HG03097 (cell line): Measurements from ENCODE around the gene GOLGA6L26.
"Not testable (repeated sequence)": the region's sequence is repeated elsewhere in the genome, so short reads cannot be mapped to it uniquely, and the experiment has no call there.

Experiments used
- ATAC-seq: cut with Tn5 transposase; IDR thresholded peaks from one replicate; pipeline ENCODE4 v1.9.1; 2021; ENCODE audit not compliant: unreplicated experiment, low FRiP score

Gene GOLGA6L26, protein sequence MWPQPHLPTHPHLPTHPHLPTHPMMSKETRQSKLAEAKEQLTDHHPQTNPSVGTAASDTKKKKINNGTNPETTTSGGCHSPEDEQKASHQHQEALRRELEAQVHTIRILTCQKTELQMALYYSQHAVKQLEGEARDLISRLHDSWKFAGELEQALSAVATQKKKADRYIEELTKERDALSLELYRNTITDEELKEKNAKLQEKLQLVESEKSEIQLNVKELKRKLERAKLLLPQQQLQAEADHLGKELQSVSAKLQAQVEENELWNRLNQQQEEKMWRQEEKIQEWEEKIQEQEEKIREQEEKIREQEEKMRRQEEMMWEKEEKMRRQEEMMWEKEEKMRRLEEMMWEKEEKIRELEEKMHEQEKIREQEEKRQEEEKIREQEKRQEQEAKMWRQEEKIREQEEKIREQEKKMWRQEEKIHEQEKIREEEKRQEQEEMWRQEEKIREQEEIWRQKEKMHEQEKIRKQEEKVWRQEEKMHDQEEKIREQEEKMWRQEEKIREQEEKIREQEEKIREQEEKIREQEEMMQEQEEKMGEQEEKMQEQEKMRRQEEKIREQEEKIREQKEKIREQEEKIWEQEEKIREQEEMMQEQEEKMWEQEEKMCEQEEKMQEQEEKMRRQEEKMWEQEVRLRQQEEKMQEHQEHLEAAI

DNA sequence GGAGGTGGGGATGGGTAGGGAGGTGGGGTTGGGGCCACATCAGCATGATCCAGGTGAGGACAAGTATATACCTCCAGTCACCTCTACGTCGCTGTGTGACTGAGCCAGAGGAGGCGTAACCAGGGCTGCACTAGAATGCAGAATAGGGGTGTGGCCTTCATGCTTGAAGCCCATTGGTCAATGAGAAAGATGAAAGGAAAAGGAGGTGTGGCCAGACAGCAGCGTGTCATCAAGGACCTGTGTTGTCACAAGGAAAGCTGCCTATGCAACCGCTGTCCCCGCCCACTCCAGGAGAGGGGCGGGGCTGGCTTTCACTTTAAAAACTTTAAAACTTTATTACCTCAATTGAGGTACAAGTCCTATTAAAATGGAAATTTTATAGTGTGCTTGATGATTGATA, at the start of gene GOLGA6L26:
GOLGA6L26 (minus strand) TSS at position 101 of the 400 bp plus-strand sequence; CDS start at position 40, 61 bp downstream.
- not testable (repeated sequence) for ATAC-seq

DNA sequence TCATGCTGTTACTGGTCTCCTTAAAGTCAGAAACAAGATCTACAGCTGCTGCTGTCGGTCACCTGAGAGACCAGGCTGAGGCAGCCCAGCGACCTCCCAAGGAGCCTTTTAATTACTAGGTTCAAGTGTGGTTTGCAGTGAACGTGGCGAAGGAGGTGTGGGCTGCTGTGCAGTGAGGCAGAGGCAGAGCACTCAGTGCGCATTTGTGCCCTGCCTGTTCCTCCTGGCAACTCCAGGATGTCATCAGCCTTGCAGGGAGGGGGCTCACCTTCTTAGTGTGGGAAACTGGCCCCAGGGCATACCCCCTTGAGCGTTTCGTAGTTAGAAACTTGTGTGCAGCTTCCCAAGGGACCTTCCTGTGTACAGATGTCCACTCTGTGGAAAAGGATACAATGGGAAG, 47.2 kb upstream of the GOLGA6L26 start:
- ATAC-seq, result not testable (repeated sequence)

DNA sequence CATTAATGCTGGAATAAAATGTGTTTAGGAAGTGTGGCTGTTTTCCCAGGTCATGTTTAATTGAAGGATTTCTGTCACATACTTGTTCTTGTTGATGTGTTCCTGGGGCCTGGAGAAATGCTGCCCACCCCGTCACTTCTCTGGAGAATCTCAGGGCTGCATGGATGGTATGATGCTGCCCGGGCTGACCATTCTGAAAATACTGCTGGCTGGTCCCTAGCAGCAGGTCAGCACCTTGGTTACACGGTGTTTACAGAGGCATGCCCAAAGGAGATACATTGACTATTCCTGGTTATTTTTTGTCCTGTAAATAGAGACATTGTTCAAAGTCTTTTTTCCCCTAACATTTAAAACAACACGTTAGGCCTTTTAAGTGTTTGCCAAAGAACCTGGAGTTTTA, 46.7 kb upstream of the GOLGA6L26 start:
- ATAC-seq, result not testable (repeated sequence)

DNA sequence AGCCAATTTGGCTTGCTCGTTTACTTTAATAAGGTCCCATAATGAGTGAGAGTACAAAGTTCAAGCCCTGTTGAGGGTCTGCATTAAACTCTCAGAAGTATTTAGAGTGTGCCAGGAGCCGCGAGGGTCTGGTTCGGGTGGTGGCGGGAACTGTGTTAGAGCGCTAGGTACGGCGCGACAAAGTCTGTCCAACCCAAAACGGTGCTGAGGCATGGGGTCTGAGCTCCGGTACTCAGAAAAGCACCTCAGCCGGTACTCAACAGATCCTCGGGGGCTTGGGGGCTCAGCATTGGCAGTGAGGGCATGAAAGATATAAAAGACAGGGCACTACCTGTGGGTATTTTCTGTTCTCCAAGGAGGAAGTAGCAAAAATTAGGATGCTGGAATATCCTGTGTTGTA, 45.0 kb upstream of the GOLGA6L26 start:
- not testable (repeated sequence) for ATAC-seq

DNA sequence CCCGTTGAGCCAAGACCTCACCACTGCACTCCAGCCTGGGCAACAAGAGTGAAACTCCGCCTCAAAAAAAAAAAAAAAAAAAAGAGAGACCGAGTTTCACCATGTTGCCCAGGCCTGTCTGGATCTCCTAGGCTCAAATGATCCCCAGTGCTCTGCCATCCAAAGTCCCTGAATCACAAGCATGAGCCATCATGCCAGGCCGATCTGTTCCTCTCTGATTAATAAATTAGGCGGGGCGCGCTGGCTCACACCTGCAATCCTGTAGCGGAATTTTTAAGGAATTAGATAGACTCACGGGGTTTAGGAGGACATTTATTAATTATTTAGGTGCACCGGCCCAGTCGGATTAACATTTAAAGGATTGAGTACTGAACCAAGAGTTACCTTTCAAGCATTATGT, 40.2 kb upstream of the GOLGA6L26 start:
- ATAC-seq, result not testable (repeated sequence)

DNA sequence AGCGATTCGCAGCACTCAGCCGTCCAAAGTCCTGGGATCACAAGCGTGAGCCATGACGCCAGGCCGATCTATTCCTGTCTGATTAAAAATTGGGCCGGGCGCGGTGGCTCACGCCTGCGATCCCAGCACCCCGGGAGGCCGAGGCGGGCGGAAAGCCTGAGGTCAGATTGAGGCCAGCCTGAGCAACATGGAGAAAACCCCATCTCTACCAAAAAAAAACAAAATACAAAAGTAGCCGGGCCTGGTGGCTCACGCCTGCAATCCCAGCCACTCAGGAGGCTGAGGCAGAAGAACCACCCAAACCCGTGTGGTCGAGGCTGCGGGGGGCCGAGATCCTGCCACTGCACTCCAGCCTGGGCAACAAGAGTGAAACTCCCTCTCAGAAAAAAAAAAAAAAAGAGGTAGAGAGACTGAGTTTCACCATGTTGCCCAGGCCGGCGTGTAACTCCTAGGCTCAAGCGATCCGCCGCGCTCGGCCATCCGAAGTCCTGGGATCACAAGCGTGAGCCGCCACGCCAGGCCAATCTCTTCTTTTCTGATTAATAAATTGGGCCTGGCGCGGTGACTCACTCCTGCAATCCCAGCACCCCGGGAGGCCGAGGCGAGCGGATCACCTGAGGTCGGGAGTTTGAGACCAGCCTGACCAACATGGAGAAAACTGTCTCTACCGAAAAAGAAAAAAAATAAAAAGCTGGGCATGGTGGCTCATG, 39.0 kb upstream of the GOLGA6L26 start:
- not testable (repeated sequence) for ATAC-seq

DNA sequence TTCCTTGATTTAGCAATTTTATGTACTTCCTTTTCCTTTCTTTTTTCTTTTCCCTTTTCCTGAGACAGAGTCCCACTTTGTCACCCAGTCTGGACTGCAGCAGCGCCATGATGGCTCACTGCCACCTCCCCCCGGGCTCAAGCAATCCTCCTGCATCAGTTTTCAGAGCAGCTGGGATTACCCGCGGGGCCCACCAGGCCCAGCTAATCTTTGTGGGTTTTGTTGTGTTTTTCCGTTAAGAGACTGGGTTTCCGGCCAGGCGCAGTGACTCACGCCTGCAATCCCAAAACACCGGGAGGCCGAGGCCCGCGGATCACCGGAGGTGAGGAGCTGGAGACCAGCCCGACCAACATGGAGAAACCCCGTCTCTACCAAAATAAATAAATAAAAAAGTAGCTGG, 38.3 kb upstream of the GOLGA6L26 start:
- ATAC-seq, result no peak

DNA sequence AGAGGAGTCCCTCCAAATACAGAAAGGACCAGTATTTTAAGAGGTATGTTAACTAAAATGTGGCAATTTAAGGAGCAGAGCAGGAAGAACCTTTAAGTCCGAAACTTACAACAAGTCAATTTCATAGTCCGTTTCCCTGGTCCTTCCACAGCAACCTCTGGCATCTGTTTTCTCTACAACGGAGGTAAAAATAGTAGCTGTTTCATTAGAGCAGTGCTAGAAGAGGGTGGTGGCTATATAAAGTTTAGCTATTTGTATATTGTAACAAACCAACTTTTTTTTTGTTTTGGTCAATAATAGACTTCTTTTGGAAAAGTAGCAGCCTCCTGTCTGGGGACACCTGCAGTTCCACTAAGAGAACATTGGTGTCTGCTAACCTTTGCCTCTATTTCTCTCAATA, 37.9 kb upstream of the GOLGA6L26 start:
- not testable (repeated sequence) for ATAC-seq

DNA sequence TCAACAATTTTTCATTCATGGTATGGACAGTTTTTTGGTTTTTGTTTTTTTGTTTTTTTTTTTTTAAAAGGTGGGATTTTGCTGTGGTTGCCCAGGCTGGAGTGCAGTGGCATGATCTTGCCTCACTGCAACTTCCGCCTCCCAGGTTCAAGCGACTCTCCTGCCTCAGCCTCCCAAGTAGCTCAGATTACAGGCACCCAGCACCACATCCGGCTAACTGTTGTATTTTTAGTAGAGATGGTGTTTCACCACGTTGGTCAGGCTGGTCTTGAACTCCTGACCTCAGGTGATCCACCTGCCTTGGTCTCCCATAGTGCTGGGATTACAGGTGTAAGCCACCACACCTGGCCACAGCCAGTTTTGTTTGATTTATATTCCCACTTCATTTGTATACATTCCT, 37.1 kb upstream of the GOLGA6L26 start:
- not testable (repeated sequence) for ATAC-seq

DNA sequence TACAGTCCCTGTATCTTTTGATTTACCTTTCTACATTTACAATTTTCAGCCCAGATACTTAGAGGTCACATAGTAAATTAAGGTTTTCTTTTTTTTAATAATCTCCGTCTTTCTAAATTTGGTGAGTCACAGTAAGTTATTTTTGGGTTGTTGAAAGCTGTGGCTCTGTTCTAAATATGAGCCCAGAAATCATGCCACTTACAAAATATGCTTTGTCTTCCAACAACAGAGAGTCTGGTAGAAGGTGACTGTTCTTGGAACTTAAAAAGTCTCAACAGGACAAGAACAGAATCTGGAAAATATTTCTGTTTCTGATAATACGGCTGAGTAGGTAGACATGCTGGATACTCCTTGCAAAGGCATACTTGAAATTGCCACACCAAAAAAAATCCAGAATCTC, 36.6 kb upstream of the GOLGA6L26 start:
- no peak for ATAC-seq

DNA sequence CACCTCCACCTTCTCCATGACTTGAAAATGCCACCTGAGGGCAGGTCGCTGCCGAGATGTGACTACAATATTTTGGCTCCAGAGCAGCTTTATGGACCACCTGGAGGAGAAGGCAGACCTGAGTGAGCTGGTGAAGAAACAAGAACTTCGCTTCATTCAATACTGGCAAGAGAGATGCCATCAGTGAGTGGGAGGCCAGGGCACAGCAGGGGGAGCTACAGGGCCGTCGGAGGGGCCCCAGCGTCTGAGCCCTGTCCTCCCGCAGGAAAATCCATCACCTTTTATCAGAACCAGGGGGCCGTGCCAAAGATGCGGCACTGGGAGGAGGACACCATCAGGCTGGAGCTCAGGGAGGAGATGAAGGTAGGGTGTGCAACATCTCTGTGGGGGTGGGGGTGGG, 30.3 kb upstream of the GOLGA6L26 start:
- ATAC-seq, result not testable (repeated sequence)

DNA sequence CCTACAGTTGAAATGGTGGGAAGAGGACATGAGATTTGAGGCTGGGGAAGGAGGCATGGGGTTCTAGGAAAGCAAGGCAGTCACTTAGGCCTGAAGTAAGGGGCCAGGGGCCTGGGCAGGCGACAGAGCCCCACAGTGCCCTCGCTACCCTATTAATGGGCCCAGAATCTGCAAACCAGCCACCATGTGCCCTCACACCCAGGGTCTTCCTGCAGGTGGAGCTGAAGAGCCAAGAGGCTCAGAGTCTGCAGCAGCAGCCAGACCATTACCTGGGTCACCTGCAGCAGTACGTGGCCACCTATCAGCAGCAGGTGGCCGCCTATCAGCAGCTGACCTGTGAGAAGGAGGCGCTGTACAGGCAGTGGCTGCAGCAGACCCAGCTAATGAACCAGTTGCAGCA, 28.6 kb upstream of the GOLGA6L26 start:
- not testable (repeated sequence) for ATAC-seq

DNA sequence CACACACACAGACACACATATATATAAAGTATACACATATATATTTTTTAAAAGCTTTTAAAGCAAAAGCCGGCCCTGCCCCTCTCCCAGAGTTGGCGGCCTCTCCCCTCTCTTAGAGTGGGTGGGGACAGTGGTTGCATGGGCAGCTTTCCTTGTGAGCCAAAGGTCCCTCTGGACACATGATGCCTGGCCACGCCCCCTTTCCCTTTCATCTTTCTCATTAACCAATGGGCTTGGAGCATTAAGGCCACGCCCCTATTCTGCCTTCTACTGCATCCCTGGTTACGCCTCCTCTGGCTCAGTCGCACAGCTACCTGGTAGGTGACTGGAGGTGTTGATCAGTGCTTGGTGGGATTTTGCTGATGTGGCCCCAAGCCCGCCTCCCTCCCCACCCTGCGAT, 20.5 kb upstream of the GOLGA6L26 start, which contains the start of gene GOLGA8S:
GOLGA8S (plus strand) TSS at position 301 of the 400 bp plus-strand sequence; CDS start at position 363, 62 bp downstream.
- ATAC-seq, result not testable (repeated sequence)

DNA sequence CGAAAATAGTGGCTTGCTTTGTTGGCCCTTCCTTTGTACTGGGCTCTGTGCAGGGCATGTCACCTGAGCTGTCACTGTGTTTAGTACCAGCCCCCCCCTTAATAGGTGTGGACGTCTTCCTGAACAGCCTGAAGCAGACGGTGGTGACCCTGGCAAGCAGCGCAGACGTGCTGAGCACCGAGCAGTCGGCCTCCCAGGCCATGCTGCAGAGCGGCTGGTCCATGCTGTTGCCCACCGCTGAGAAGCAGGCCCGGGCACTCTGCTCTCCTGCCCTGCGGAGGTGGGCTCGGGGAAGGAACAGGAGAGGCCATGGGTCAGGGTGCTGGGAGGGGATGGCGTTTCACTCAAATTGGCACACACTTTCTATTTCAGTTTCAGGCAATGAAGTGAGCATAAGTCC, 22.8 kb downstream of the GOLGA6L26 start:
- ATAC-seq, result not testable (repeated sequence)

DNA sequence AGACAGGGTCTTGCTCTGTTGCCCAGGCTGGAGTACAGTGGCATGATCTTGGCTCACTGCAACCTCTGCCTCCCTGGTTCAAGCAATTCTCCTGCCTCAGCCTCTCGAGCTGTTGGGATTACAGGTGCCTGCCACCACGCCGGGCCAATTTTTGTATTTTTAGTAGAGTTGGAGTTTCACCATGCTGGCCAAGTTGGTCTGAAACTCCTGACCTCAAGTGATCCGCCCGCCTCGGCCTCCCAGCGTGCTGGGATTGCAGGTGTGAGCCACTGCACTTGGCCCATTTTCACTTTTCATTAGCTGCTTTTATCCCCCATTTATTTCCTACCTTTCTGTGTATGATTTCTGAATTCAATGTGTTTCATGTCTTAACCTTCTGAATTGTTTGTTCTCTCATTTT, 28.1 kb downstream of the GOLGA6L26 start:
- ATAC-seq, result not testable (repeated sequence)

DNA sequence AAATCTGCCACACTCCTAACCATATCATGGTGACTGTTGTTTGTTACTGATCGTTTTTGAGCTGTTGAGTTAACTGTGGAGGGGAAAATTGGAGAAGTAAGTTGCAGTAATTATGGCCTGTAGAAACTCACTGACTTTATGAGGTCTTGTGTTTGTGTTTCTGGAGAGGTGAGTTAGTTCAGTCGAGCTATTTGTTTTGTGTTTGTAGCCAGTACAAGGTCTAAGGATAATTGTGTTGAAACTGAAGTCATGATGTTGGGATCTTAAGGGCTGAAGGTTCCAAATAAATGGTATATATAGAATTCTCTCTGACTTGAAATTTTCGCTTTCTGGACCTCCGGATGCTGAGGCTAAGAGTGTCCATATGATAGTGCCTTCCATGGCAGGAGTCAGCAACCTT, 29.2 kb downstream of the GOLGA6L26 start:
- ATAC-seq, result not testable (repeated sequence)

DNA sequence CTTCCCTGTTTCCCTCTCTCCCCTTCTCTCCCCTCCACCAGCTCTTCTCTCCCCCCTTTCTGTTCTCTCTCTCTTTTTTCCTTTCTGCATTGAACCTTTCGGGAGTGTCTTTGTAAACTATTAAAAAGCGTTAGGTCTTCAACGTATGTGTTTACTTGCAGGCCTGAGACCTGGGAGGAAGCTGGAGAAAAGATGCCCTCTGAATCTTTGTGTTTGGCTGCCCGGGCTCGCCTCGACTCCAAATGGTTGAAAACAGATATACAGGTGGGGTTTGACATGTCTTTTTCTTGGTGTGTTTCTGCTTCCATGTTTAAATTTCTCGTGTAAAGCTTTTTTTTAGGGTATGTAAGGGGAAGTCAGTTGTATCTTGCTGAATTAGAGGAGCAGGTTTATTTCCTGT, 29.7 kb downstream of the GOLGA6L26 start:
- ATAC-seq, result not testable (repeated sequence)

DNA sequence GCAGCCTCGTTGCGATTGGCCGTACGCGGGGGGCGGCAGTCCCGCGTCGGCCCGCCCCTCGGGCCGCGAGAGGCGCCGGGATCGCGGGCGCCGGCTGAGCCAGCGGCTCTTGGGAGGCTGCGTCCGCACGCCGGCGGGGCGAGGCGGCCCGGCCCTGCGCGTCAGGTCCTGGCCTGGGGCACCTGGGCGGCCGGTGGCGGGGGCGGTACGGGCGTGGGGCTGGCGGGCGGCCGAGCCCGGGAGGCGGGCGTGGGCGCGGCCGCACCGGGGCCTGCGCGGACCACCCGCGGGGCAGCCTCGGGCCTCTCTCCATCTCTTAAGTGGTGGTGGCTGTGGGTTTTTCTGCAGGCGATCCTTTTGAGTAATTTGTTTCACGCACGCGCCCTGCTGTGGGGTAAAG, 30.3 kb downstream of the GOLGA6L26 start:
- ATAC-seq, result not testable (repeated sequence)

DNA sequence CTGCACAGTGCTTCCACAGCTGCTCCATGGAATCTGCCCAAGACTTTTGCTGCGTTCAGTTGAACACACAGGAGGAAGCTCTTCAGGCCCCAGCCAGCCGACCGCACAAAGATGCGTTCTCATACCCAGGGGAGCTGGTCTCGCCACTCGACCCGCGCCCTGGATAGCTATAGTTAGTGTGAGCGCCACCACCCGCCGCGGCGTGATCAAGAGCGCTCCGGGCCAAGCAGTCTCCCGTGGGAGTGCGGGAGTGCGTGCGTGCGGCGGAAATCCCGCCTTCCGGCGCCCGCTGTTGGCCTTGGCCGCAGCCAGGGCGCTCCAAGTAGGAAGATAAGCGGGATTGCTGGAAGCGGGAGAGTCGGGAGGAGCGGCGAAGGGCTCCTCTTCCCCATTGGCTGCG, 30.8 kb downstream of the GOLGA6L26 start:
- not testable (repeated sequence) for ATAC-seq
